Vagina (tissue), 2 donors: ENCODE data around the gene NDUFA3.

Source experiments
- POLR2AphosphoS5 ChIP-seq, 2 donors: sonication (generic); formaldehyde crosslinking; IDR thresholded peaks; one replicate each; pipeline ENCODE4 v1.9.0; 2017; ENCODE audit warnings: antibody characterized with exemption in 2 of 2, mild to moderate bottlenecking in 2 of 2, low read depth in 1 of 2; ENCODE audit not compliant: insufficient read depth in 1 of 2
- TF ChIP-seq, protein P1 (sequence below), 3 experiments: fragments of 450-650 bp in 2 of 3; fragments of 200-600 bp in 1 of 3; sonication (generic) in 1 of 3; IDR thresholded peaks; one replicate each; pipeline ENCODE4 v1.5.1; 2017 to 2019; ENCODE audit warnings: antibody characterized with exemption in 3 of 3, mild to moderate bottlenecking in 2 of 3, moderate library complexity in 2 of 3

DNA sequence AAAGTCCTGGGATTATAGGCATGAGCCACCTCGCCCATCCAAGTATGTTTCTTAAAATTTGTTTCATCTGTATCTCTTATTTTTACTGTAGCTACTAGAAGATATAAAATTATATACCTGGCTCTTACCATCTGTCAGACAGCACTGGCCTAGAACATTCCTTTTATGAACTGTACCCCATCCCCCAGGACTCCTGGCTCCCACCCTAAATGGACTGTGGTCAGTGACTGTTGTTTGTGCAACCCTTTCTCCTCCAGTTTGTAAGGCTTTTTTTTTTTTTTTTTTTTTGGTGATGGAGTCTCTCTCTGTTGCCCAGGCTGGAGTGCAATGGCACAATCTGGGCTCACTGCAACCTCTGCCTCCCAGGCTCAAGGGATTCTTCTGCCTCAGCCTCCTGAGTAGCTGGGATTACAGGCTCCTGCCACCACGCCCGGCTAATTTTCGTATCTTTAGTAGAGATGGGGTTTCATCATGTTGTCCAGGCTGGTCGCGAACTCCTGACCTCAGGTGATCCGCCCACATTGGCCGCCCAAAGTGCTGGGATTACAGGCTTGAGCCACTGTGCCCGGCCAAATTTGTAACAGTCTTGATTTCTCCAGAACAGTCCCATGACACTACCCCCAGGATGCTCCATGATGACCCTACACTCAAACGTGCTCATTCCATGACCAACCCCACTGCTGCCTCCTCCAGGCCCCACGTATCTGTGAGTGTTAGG is 2.5 kb downstream of the NDUFA3 start:
- TF ChIP-seq POLR2AphosphoS5 (IDR thresholded peaks at IDR 0.05; ENCODE audit: insufficient read depth in 1 of 2, low read depth in 1 of 2): no peak
- TF ChIP-seq, protein P1, sequence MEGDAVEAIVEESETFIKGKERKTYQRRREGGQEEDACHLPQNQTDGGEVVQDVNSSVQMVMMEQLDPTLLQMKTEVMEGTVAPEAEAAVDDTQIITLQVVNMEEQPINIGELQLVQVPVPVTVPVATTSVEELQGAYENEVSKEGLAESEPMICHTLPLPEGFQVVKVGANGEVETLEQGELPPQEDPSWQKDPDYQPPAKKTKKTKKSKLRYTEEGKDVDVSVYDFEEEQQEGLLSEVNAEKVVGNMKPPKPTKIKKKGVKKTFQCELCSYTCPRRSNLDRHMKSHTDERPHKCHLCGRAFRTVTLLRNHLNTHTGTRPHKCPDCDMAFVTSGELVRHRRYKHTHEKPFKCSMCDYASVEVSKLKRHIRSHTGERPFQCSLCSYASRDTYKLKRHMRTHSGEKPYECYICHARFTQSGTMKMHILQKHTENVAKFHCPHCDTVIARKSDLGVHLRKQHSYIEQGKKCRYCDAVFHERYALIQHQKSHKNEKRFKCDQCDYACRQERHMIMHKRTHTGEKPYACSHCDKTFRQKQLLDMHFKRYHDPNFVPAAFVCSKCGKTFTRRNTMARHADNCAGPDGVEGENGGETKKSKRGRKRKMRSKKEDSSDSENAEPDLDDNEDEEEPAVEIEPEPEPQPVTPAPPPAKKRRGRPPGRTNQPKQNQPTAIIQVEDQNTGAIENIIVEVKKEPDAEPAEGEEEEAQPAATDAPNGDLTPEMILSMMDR (IDR thresholded peaks at IDR 0.05): no peak
